SK-N-SH (cell line): Measurements from ENCODE around the gene CTNNA3. TPM values are rescaled to one million over a fixed set of nuclear protein-coding genes. Genes with fewer than 3 reads are reported as not detected.
A peak's percentile ranks its signal among the peaks of the same experiment; 100 is the strongest.

ENCODE experiments used
- CTCF ChIA-PET: fragments of 300-600, 350-600 bp; formaldehyde crosslinking; extraction: SDS; loops from one replicate; lab custom pipeline; 2021; lab: Yijun Ruan, JAX
- POLR2A ChIA-PET: fragments of 350-600 bp; sonication (Branson Sonifier 250); formaldehyde crosslinking; extraction: SDS; loops from one replicate; lab custom pipeline; 2020; ENCODE audit warnings: antibody characterized with exemption, inconsistent platforms; lab: Yijun Ruan, JAX
- DNase-seq: peaks from one replicate; pipeline ENCODE4 v3.0.0; 2012
- H2AFZ ChIP-seq: fragments of 200-600 bp; sonication (generic); 2 replicates; pipeline ENCODE4 v1.8.1; 2016; ENCODE audit warnings: antibody characterized with exemption, mild to moderate bottlenecking, low read depth
- H3F3A ChIP-seq: fragments of 200-600 bp; sonication (generic); replicated peaks from 2 replicates; pipeline ENCODE3; 2016; ENCODE audit warnings: antibody characterized with exemption, mild to moderate bottlenecking; ENCODE audit not compliant: insufficient read depth
- H3K27ac ChIP-seq, 2 experiments: fragments of 200-500 bp in 1 of 2; fragments of 200-600 bp in 1 of 2; sonication (Bioruptor generic) in 1 of 2; sonication (generic), shearing (Covaris generic) in 1 of 2; 2 replicates each; pipeline versions ENCODE4 v1.5.1 to v1.6.1; 2014 to 2016; ENCODE audit warnings: low read depth in 2 of 2, inconsistent platforms in 1 of 2, low read length in 1 of 2, mild to moderate bottlenecking in 1 of 2, mixed read lengths in 1 of 2
- H3K27me3 ChIP-seq: fragments of 200-600 bp; sonication (generic), shearing (Covaris generic); 2 replicates; pipeline ENCODE4 v1.6.1; 2016; ENCODE audit warnings: mixed run types; ENCODE audit not compliant: insufficient read depth
- H3K36me3 ChIP-seq, 2 experiments: fragments of 200-500 bp in 1 of 2; fragments of 200-600 bp in 1 of 2; sonication (Bioruptor generic) in 1 of 2; sonication (generic) in 1 of 2; replicated peaks in 1 of 2; 2 replicates each; pipeline versions ENCODE3 to v1.5.1; 2014 to 2016; ENCODE audit warnings: low read length in 1 of 2, mild to moderate bottlenecking in 1 of 2; ENCODE audit not compliant: insufficient read depth in 2 of 2, control insufficient read depth in 1 of 2
- H3K4me1 ChIP-seq, 2 experiments: fragments of 200-500 bp in 1 of 2; fragments of 200-600 bp in 1 of 2; sonication (Bioruptor generic) in 1 of 2; sonication (generic), shearing (Covaris generic) in 1 of 2; 2 replicates each; pipeline versions ENCODE4 v1.5.1 to v1.6.1; 2014 to 2016; ENCODE audit warnings: low read depth in 1 of 2, low read length in 1 of 2, mixed run types in 1 of 2; ENCODE audit not compliant: insufficient read depth in 2 of 2, control insufficient read depth in 1 of 2
- H3K4me2 ChIP-seq: fragments of 200-600 bp; sonication (generic), shearing (Covaris generic); 2 replicates; pipeline ENCODE4 v1.6.1; 2017; ENCODE audit warnings: mixed run types
- H3K4me3 ChIP-seq, 2 experiments: fragments of 200-500 bp in 1 of 2; fragments of 200-600 bp in 1 of 2; sonication (Bioruptor generic) in 1 of 2; sonication (generic), shearing (Covaris generic) in 1 of 2; 2 replicates each; pipeline versions ENCODE4 v1.5.1 to v1.8.1; 2014 to 2016; ENCODE audit warnings: low read depth in 2 of 2, inconsistent platforms in 1 of 2, low read length in 1 of 2, mild to moderate bottlenecking in 1 of 2, mixed read lengths in 1 of 2, moderate library complexity in 1 of 2
- H3K79me2 ChIP-seq: fragments of 200-600 bp; sonication (generic); 2 replicates; pipeline ENCODE4 v1.8.1; 2017; ENCODE audit warnings: mild to moderate bottlenecking; ENCODE audit not compliant: insufficient read depth
- H3K9ac ChIP-seq: fragments of 200-600 bp; sonication (generic); 2 replicates; pipeline ENCODE4 v1.6.1; 2017; ENCODE audit warnings: mixed run types
- H3K9me2 ChIP-seq: fragments of 200-600 bp; sonication (generic); 2 replicates; pipeline ENCODE4 v1.6.1; 2017; ENCODE audit warnings: mixed run types
- H3K9me3 ChIP-seq: fragments of 200-600 bp; sonication (generic); 2 replicates; pipeline ENCODE4 v1.6.1; 2017; ENCODE audit warnings: mixed run types, mild to moderate bottlenecking, moderate library complexity
- H4K20me1 ChIP-seq: fragments of 200-600 bp; sonication (generic); 2 replicates; pipeline ENCODE4 v1.6.1; 2017; ENCODE audit warnings: mild to moderate bottlenecking, mixed run types; ENCODE audit not compliant: insufficient read depth
- CHD2 ChIP-seq: fragments of 150-350 bp; IDR thresholded peaks from 2 replicates; pipeline ENCODE4 v1.6.1; 2018; ENCODE audit warnings: low read length; ENCODE audit not compliant: partially characterized antibody
- ELF1 ChIP-seq: IDR thresholded peaks from 2 replicates; pipeline ENCODE4 v1.4.0; 2012
- EP300 ChIP-seq, 2 experiments: IDR thresholded peaks; 2 replicates each; pipeline versions ENCODE4 v1.4.0 to v1.6.1; 2012; ENCODE audit warnings: borderline replicate concordance in 1 of 2, low read depth in 1 of 2, low read length in 1 of 2
- FOSL2 ChIP-seq: IDR thresholded peaks from 2 replicates; pipeline ENCODE4 v1.4.0; 2012; ENCODE audit warnings: low read depth, mild to moderate bottlenecking, moderate library complexity, borderline replicate concordance
- GABPA ChIP-seq: IDR thresholded peaks from 2 replicates; pipeline ENCODE4 v1.4.0; 2012; ENCODE audit warnings: low read depth, mild to moderate bottlenecking
- GATA2 ChIP-seq: sonication (generic); formaldehyde crosslinking; IDR thresholded peaks from 2 replicates; pipeline ENCODE4 v1.5.0; 2020; ENCODE audit warnings: mild to moderate bottlenecking, missing genetic modification reagents
- MEF2A ChIP-seq: IDR thresholded peaks from 2 replicates; pipeline ENCODE4 v1.4.0; 2012; ENCODE audit warnings: low read depth, borderline replicate concordance
- MXI1 ChIP-seq: IDR thresholded peaks from 2 replicates; pipeline ENCODE4 v1.6.1; 2012; ENCODE audit warnings: mild to moderate bottlenecking, low read depth, low read length, improper control_type of control experiment
- NFIC ChIP-seq: IDR thresholded peaks from 2 replicates; pipeline ENCODE4 v1.4.0; 2012; ENCODE audit warnings: borderline replicate concordance
- RAD21 ChIP-seq: IDR thresholded peaks from 2 replicates; pipeline ENCODE4 v1.6.1; 2012; ENCODE audit warnings: mild to moderate bottlenecking, low read length
- REST ChIP-seq: IDR thresholded peaks from 2 replicates; pipeline ENCODE4 v1.6.1; 2012; ENCODE audit warnings: mild to moderate bottlenecking, low read depth, low read length, moderate library complexity
- RXRA ChIP-seq: IDR thresholded peaks from 2 replicates; pipeline ENCODE4 v1.4.0; 2012; ENCODE audit warnings: low read depth, mild to moderate bottlenecking, borderline replicate concordance
- SIN3A ChIP-seq: IDR thresholded peaks from 2 replicates; pipeline ENCODE4 v1.6.1; 2012; ENCODE audit warnings: low read depth, mild to moderate bottlenecking, low read length, moderate library complexity, borderline replicate concordance
- TAF1 ChIP-seq: IDR thresholded peaks from 2 replicates; pipeline ENCODE4 v1.6.1; 2012; ENCODE audit warnings: low read depth, mild to moderate bottlenecking, low read length, moderate library complexity, borderline replicate concordance
- USF1 ChIP-seq: IDR thresholded peaks from 2 replicates; pipeline ENCODE4 v1.4.0; 2012; ENCODE audit warnings: low read depth, borderline replicate concordance
- YY1 ChIP-seq: IDR thresholded peaks from 2 replicates; pipeline ENCODE4 v1.4.0; 2012; ENCODE audit warnings: low read depth, mild to moderate bottlenecking
- WGBS: methylation state at CpG from one replicate; pipeline ENCODE4 v1.1.6; 2017; ENCODE audit warnings: low lambda C conversion rate; 5-methylcytosine and 5-hydroxymethylcytosine counted together
- polyA plus RNA-seq, 3 experiments: library from polyadenylated mRNA; depleted of rRNA; stranded (reverse); fragments of >200 nt; gene quantifications; 2 replicates each; pipeline ENCODE4 v1.2.3, GENCODE V29; 2012
- TF ChIP-seq, protein P1 (sequence below): IDR thresholded peaks from 2 replicates; pipeline ENCODE4; 2012
- TF ChIP-seq, protein P2 (sequence below): fragments of 200-600 bp; sonication (generic); IDR thresholded peaks from 2 replicates; pipeline ENCODE4 v1.6.1; 2017; ENCODE audit warnings: antibody characterized with exemption, mild to moderate bottlenecking, moderate library complexity
- TF ChIP-seq, protein P3 (sequence below): fragments of 150-350 bp; IDR thresholded peaks from 2 replicates; pipeline ENCODE4 v1.6.1; 2017; ENCODE audit warnings: antibody characterized with exemption, low read length, low read depth, borderline replicate concordance

The CTNNA3 gene
- polyA plus RNA-seq, 1 of the 3 experiments (the other 2 are of a cell fraction): not detected

GRCh38 chr10:67107670-67108069 is 588.3 kb downstream of the CTNNA3 start:
- no peaks in the 10 kb centered on the region for H3K4me1 ChIP-seq
- no peaks in the 10 kb centered on the region for H3K27me3 ChIP-seq
- H2AFZ ChIP-seq: peak overlapping the region; percentile 22; the same call in 1 of the 2 replicates
- no peak for TF ChIP-seq GATA2 (CRISPR knock-in tag)
- TF ChIP-seq NFIC: no peak
- no peak for TF ChIP-seq CHD2
- TF ChIP-seq GABPA: no peak
- TF ChIP-seq, protein P1, sequence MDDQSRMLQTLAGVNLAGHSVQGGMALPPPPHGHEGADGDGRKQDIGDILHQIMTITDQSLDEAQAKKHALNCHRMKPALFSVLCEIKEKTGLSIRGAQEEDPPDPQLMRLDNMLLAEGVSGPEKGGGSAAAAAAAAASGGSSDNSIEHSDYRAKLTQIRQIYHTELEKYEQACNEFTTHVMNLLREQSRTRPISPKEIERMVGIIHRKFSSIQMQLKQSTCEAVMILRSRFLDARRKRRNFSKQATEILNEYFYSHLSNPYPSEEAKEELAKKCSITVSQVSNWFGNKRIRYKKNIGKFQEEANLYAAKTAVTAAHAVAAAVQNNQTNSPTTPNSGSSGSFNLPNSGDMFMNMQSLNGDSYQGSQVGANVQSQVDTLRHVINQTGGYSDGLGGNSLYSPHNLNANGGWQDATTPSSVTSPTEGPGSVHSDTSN: no peak
- TF ChIP-seq MXI1: no peak
- TF ChIP-seq RXRA: no peak
- no peaks in the 10 kb centered on the region for H3K9me2 ChIP-seq
- no peak overlapping the region for H3K27ac ChIP-seq
- H3F3A ChIP-seq: no peaks in the 10 kb centered on the region
- H3K4me2 ChIP-seq: no peak overlapping the region
- no peaks in the 10 kb centered on the region for H3K36me3 ChIP-seq
- H3K9ac ChIP-seq: no peak overlapping the region
- WGBS: 28% methylated on average over 3 of the region's 3 CpGs
- POLR2A ChIA-PET: no interaction called here
- no peaks in the 10 kb centered on the region for H3K79me2 ChIP-seq
- no peak for DNase-seq
- no peaks in the 10 kb centered on the region for H4K20me1 ChIP-seq
- H3K4me3 ChIP-seq: no peak overlapping the region
- CTCF ChIA-PET: no interaction called here
- H3K9me3 ChIP-seq: no peaks in the 10 kb centered on the region

- H3K9ac ChIP-seq: no peak overlapping the region
- H3K4me1 ChIP-seq: no peaks in the 10 kb centered on the region
- H4K20me1 ChIP-seq: no peaks in the 10 kb centered on the region
- no peaks in the 10 kb centered on the region for H3K27me3 ChIP-seq
- no peaks in the 10 kb centered on the region for H3K36me3 ChIP-seq
- no peaks in the 10 kb centered on the region for H3K9me3 ChIP-seq
- no peaks in the 10 kb centered on the region for H3F3A ChIP-seq
- ChIA-PET POLR2A (no interaction called here), CTCF (no interaction called here)
- H3K4me3 ChIP-seq: no peak overlapping the region
- no peaks in the 10 kb centered on the region for H3K79me2 ChIP-seq
- H2AFZ ChIP-seq: no peak overlapping the region
- no peak overlapping the region for H3K4me2 ChIP-seq
- H3K27ac ChIP-seq: no peak overlapping the region
- DNase-seq: no peak
- WGBS: 0% methylated on average over 3 of the region's 3 CpGs
- H3K9me2 ChIP-seq: no peaks in the 10 kb centered on the region
- TF ChIP-seq MXI1 (no peak), ELF1 (no peak), GATA2 (CRISPR knock-in tag) (no peak), YY1 (no peak), TAF1 (no peak), CHD2 (no peak), RAD21 (no peak), SIN3A (no peak), REST (no peak), FOSL2 (no peak), USF1 (no peak), EP300 (IDR thresholded peaks at IDR 0.05; ENCODE audit: borderline replicate concordance in 1 of 2, low read depth in 1 of 2, low read length in 1 of 2) (no peak), MEF2A (no peak)
- TF ChIP-seq, protein P2, sequence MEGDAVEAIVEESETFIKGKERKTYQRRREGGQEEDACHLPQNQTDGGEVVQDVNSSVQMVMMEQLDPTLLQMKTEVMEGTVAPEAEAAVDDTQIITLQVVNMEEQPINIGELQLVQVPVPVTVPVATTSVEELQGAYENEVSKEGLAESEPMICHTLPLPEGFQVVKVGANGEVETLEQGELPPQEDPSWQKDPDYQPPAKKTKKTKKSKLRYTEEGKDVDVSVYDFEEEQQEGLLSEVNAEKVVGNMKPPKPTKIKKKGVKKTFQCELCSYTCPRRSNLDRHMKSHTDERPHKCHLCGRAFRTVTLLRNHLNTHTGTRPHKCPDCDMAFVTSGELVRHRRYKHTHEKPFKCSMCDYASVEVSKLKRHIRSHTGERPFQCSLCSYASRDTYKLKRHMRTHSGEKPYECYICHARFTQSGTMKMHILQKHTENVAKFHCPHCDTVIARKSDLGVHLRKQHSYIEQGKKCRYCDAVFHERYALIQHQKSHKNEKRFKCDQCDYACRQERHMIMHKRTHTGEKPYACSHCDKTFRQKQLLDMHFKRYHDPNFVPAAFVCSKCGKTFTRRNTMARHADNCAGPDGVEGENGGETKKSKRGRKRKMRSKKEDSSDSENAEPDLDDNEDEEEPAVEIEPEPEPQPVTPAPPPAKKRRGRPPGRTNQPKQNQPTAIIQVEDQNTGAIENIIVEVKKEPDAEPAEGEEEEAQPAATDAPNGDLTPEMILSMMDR: no peak
- TF ChIP-seq, protein P3, sequence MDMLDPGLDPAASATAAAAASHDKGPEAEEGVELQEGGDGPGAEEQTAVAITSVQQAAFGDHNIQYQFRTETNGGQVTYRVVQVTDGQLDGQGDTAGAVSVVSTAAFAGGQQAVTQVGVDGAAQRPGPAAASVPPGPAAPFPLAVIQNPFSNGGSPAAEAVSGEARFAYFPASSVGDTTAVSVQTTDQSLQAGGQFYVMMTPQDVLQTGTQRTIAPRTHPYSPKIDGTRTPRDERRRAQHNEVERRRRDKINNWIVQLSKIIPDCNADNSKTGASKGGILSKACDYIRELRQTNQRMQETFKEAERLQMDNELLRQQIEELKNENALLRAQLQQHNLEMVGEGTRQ: no peak
These were observed 595.0 kb downstream of the CTNNA3 start for GRCh38 chr10:67100951-67101350.
